Central memory CD4-positive, alpha-beta T cell (primary cell): Measurements from ENCODE around the gene GSPT1.
"Not testable (repeated sequence)": the region's sequence is repeated elsewhere in the genome, so short reads cannot be mapped to it uniquely, and the experiment has no call there.

Experiments
- DNase-seq: peaks from one replicate; pipeline ENCODE4 v3.0.0; 2022

The GSPT1 gene

DNA sequence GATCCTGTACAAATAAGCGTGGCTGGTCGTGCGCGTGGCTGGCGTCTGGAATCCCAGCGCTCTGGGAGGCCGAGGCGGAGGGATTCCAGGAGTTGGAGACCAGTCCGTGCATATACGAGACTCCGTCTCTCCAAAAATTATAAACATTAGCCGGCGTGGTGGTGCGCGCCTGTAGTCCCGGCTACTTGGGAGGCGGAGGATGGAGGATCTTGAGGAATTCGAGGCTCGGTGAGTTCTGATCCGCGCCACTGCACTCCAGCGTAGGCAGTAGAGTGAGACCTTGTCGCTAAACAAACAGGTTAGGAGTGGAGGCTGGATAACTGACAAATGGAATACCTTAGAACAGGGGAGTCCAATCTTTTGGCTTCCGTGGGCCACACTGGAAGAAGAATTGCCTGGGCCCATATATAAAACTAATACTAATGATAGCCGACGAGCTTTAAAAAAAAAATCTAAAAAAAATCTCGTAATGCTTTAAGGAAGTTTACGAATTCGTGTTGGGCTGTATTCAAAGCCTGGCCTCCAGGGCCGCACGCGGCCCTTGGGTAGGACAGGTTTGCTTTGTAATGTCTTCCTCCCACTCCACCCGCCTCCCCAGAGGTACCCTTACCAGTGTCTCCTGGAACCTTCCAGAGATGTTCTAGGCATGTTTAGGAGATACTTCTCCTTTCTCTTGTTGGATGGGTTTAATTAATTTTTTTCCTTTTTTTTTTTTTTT, 63.5 kb downstream of the GSPT1 start:
- no peak for DNase-seq

DNA sequence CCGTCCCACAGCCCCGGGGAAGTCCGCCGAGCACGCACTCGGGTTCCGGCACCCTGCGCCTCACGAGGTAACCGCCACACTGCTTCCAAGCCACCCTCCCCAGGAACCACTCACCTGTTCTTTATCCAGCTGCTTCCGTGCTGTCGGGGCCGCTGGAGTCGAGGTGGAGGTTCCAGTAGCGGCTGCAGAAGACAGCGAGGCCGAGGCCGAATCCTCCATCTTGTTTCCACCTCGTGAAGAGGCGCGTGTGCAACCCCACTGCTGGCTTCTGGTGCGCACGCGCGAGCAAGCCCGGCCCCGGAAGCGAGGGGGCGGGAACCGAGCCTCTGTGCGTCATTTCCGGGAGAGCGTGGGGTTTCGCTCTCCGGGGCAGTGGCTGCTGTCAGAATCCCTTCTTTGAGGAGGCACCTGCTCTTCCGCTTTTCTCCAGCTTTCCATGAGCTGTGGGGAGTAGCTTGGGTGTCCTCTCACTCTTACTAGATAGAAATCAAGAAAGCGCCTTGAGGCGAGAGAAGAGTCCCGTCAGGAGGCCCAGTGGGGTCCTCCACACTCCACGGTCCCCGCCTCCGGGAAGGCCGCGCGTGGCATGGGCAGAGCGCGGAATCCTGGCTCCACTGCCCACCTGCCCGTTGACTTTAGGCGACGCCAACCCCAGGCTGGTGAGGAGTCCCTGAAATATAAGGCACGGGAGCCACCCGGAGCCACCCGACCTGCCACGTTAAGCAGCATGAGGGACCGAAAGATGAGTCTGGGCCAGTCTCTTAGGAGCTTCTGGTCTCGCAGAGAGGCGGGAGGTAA, 64.3 kb downstream of the GSPT1 start, which contains the start of gene RSL1D1:
Gene RSL1D1, minus strand, starts transcription at position 249 of the 798 bp plus-strand sequence. Its CDS starts 30 bp downstream, at position 219.
- peak; percentile 94 for DNase-seq

DNA sequence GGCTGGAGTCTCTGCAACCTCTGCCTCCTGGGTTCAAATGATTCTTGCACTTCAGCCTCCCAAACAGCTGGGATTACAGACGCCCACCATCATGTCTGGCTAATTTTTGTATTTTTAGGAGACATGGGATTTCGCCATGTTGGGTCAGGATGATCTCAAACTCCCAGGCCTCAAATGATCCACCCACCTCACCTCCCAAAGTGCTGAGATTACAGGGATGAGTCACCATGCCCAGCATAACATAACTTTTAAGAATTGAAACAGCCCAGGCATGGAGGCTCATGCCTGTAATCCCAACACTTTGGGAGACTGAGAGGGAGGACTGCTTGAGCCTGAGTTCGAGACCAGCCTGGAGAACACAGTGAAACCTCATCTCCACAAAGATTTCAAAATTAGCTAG, 66.9 kb downstream of the GSPT1 start:
- no peak for DNase-seq

DNA sequence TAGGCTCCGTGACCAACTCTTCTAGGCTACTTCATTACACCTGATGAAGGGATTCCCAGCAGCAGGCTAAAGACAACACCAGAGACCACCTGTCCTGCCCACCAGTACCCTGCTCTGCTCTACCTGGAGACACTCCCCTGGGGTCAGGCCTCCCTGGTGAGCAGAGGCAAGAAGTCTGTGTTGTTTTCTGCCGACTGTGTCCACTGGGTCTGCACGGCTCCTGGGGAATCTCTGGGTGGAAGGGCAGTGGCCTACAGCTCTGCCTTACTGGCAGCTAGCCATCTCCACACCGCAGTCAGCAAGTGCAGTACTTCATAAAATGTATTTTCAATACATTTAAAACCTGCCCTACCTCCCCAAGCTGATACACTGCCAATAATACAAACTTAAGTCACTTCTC, 71.3 kb downstream of the GSPT1 start:
- no peak for DNase-seq

DNA sequence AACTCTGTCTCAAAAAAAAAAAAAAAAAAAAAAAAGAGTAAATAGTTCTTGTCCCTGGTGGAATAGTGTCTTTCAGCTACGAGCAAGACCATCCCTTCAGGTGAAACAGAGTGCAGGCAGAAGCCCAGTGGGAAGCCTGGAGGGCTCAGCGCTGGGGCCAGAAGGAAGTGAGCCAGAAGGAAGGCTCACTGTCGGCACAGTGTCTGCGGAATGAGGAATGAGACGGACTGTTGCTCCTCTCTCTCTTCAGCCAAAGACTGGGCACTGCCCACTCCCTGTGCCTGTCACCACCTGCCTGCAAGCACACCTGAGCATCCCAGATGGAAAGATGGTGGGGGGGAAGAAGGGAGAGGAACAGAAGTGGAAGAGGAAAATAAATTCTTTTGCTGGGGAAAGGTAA, 71.9 kb downstream of the GSPT1 start:
- DNase-seq, result no peak

- DNase-seq, result no peak
These were observed 72.5 kb downstream of the GSPT1 start for GRCh38 chr16:11843206-11843605.

DNA sequence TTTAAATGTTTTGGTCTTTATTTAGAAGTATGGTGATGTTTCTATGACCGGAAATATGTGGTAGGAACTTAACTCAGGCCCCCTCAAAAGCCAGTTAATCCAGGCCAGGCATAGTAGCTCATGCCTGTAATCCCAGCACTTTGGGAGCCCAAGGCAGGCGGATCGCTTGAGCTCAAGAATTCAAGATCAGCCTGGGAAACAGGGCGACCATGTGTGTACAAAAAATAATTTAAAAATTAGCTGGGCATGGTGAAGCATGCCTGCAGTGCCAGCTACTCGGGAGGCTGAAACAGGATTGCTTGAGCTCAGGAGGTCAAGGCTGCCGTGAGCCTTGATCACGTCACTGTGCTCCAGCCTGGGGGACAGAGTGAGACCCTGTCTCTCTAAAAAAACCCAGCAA, 74.7 kb downstream of the GSPT1 start:
- DNase-seq, result no peak

- DNase-seq, result no peak
These were observed 79.0 kb downstream of the GSPT1 start for GRCh38 chr16:11836650-11837244.

- DNase-seq, result no peak
These were observed 79.7 kb downstream of the GSPT1 start for GRCh38 chr16:11835891-11836649.

DNA sequence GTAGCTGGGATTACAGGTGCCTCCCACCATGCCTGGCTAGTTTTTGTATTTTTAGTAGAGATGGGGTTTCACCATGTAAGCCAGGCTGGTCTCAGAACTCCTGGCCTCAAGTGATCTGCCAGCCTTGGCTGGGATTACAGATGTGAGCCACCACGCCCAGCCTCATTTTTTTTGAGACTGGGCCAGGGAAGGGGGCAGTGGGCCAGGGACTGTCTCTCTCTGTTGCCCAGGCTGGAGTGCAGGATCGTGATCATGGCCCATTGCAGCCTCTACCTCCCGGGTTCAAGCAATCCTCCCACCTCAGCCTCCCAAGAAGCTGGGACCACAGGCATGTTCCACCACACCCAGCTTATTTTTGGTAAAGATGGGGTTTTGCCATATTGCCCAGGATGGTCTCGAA, 80.4 kb downstream of the GSPT1 start:
- DNase-seq, result no peak

DNA sequence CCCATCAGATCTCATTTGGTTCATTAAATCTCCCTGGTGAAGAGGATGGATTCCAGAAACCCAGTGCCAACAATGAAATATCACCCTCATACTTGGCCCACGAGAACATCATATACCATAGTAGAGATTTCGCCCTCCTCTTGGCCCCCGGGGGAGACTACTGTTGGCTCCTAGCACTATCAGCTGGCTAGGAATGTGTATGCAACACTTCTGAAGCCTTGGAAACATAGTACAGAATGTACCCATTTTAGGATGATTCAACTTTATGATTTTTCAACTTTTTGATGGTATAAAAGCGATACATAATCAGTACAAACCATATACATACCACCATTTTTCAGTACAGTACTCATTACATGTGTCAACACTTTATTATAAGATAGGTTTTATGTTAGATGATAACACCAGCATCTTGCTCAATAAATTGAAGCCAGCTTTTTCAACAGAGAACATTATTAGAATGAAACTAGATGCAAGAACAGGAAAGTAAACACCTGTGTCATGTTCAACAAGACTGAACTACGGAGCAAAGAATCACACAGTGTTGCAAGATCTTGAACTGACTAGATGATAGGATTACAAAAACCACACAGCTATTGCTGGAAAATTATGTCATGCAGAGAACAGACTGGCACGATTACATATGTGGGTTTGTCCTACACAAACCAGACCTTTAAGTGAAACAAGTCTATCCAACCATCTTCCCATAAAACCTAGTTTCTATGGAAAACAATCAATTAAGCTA, 81.6 kb downstream of the GSPT1 start:
- DNase-seq, result no peak

DNA sequence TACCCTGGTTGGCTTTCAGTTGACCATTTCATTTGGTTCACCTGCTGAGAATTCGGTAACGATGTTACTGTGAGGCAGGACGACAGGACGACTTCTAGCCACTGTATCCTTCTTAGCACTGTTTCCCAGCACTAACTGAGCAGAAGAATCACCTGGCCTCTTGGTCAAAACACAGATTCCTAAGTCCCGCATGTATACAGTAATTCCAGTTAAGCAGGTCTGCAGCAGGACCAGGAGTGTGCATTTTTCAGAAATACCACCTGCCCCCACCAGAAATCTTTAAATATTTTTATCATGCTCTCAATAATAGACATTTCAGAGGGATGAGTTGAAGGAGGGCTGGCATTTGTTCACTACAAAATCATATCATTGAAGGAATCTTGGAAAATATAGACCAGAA, 87.1 kb downstream of the GSPT1 start:
- no peak for DNase-seq

GRCh38 chr16:11825520-11826165, 90.1 kb downstream of the GSPT1 start:
- DNase-seq, result not testable (repeated sequence)

DNA sequence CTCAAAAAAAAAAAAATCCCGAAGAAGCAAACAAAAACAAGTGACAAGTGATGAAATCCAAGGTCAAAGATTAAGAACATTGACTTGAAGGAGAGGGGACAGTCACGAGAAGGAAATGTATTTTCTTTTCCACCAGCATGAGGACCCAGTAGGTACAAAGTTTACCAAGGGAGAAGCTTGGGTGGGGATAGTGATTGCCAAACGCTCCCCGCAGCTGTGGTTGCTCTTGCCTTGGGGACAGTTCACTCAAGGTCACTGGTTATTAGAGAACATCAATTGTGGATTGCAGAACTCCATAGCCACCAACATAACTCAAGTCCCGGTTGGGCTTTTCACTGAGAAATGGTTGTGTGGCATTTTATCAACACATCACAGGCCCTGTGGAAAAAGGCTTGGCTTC, 91.4 kb downstream of the GSPT1 start:
- DNase-seq, result no peak

DNA sequence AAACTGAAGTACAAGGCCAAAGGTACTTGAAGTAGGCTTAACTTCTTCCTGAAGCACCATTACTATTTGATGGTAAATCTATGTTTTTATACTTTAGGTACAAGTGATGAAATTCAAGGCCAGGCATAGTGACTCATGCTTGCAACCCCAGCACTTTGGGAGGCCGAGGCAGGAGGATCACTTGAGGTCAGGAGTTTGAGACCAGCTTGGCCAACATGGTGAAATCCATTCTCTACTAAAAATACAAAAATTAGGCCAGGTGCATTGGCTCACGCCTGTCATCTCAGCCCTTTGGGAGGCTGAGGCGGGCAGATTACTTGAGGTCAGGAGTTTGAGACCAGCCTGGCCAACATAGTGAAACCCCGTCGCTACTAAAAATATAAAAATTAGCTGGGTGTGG, 92.1 kb downstream of the GSPT1 start:
- DNase-seq, result not testable (repeated sequence)

DNA sequence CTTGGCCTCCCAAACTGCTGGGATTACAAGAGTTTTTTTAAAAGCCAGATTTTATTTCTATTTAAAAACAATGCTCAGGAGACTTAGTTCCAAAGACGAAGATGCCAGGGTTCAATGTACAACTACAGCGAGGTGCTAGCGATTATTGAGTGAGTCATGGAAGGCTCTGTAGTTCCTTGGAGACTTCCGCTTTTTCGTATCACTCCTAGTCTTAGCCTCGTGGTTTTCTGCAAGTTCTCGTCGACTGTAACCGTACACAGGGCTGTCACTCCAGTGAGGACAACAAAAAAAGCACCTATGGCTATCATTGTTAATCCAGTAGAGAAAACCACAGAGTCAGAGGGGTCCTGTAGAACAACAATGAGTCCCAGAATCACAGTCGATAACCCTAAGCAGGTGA, 96.0 kb downstream of the GSPT1 start:
- no peak for DNase-seq

- not testable (repeated sequence) for DNase-seq
These were observed 96.8 kb downstream of the GSPT1 start for GRCh38 chr16:11818970-11819369.
